Neural cell (in vitro differentiated cells): ENCODE results near the gene VPS8.

Experiments
- EZH2 ChIP-seq: fragments of 200-600, 300-800 bp; shearing (Covaris generic), sonication (generic); IDR thresholded peaks from 2 replicates; pipeline ENCODE4 v1.6.1; 2014; ENCODE audit warnings: antibody characterized with exemption, low read length, borderline replicate concordance, mild to moderate bottlenecking; ENCODE audit not compliant: insufficient read depth, poor library complexity, severe bottlenecking
- MXI1 ChIP-seq: fragments of 450-650 bp; conservative IDR thresholded peaks from 2 replicates; pipeline ENCODE4 v1.6.1; 2014; ENCODE audit warnings: antibody characterized with exemption, mild to moderate bottlenecking; ENCODE audit not compliant: poor library complexity, severe bottlenecking
- POLR2AphosphoS5 ChIP-seq: IDR thresholded peaks from 2 replicates; pipeline ENCODE4 v1.6.1; 2012
- RAD21 ChIP-seq: fragments of 450-650 bp; conservative IDR thresholded peaks from 2 replicates; pipeline ENCODE4 v1.6.1; 2014; ENCODE audit warnings: antibody characterized with exemption, mild to moderate bottlenecking, moderate library complexity
- SMC3 ChIP-seq: fragments of 450-650 bp; conservative IDR thresholded peaks from 2 replicates; pipeline ENCODE4 v1.6.1; 2014; ENCODE audit warnings: antibody characterized with exemption, mild to moderate bottlenecking, moderate library complexity; ENCODE audit not compliant: poor library complexity
- TAF1 ChIP-seq: IDR thresholded peaks from 2 replicates; pipeline ENCODE4 v1.6.1; 2012; ENCODE audit warnings: low read depth
- TF ChIP-seq, protein P1 (sequence below): fragments of 450-650 bp; IDR thresholded peaks from 2 replicates; pipeline ENCODE4 v1.5.1; 2014; ENCODE audit warnings: antibody characterized with exemption, mild to moderate bottlenecking, moderate library complexity; ENCODE audit not compliant: poor library complexity, severe bottlenecking
- TF ChIP-seq, protein P2 (sequence below): IDR thresholded peaks from 2 replicates; pipeline ENCODE4 v1.6.1; 2012; ENCODE audit warnings: borderline replicate concordance

DNA sequence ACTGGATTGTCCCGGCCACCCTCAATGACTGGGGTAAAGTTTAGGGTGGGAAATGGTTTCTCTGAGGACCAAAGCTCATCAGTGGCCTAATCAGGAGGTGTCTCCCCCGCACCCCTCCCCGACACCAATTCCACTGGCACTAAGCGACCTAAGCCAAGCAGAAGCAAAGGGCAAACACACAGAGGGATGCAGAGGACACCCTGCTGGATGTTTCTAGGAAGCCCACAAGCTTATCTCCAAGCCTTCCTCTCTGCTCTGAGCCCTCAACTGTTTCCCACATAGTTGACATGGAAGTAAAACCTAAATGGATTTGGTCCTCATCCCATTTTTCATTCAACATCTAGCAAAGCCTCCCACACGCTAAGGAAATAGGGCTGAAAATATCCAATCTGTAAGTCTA is 272.4 kb downstream of the VPS8 start:
- TF ChIP-seq, protein P1, sequence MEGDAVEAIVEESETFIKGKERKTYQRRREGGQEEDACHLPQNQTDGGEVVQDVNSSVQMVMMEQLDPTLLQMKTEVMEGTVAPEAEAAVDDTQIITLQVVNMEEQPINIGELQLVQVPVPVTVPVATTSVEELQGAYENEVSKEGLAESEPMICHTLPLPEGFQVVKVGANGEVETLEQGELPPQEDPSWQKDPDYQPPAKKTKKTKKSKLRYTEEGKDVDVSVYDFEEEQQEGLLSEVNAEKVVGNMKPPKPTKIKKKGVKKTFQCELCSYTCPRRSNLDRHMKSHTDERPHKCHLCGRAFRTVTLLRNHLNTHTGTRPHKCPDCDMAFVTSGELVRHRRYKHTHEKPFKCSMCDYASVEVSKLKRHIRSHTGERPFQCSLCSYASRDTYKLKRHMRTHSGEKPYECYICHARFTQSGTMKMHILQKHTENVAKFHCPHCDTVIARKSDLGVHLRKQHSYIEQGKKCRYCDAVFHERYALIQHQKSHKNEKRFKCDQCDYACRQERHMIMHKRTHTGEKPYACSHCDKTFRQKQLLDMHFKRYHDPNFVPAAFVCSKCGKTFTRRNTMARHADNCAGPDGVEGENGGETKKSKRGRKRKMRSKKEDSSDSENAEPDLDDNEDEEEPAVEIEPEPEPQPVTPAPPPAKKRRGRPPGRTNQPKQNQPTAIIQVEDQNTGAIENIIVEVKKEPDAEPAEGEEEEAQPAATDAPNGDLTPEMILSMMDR = no peak
- TF ChIP-seq TAF1 = no peak
- TF ChIP-seq EZH2 = no peak
- no peak for TF ChIP-seq POLR2AphosphoS5
- TF ChIP-seq MXI1 = no peak
- TF ChIP-seq SMC3 = no peak
- TF ChIP-seq, protein P2, sequence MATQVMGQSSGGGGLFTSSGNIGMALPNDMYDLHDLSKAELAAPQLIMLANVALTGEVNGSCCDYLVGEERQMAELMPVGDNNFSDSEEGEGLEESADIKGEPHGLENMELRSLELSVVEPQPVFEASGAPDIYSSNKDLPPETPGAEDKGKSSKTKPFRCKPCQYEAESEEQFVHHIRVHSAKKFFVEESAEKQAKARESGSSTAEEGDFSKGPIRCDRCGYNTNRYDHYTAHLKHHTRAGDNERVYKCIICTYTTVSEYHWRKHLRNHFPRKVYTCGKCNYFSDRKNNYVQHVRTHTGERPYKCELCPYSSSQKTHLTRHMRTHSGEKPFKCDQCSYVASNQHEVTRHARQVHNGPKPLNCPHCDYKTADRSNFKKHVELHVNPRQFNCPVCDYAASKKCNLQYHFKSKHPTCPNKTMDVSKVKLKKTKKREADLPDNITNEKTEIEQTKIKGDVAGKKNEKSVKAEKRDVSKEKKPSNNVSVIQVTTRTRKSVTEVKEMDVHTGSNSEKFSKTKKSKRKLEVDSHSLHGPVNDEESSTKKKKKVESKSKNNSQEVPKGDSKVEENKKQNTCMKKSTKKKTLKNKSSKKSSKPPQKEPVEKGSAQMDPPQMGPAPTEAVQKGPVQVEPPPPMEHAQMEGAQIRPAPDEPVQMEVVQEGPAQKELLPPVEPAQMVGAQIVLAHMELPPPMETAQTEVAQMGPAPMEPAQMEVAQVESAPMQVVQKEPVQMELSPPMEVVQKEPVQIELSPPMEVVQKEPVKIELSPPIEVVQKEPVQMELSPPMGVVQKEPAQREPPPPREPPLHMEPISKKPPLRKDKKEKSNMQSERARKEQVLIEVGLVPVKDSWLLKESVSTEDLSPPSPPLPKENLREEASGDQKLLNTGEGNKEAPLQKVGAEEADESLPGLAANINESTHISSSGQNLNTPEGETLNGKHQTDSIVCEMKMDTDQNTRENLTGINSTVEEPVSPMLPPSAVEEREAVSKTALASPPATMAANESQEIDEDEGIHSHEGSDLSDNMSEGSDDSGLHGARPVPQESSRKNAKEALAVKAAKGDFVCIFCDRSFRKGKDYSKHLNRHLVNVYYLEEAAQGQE = no peak
- no peak for TF ChIP-seq RAD21
